Panc1 (cell line): ENCODE data around the gene SNTG2. TPM values are rescaled to one million over a fixed set of nuclear protein-coding genes. Genes with fewer than 3 reads are reported as not detected.

Experiments
- ATAC-seq: fragments of 200-7000 bp; cut with Tn5 transposase; 2 replicates; pipeline ENCODE4 v1.9.1; 2020; ENCODE audit warnings: mild to moderate bottlenecking, moderate library complexity
- BruUV-seq: library from RNA; stranded (reverse); fragments of 400-500 nt; replicated peaks from 2 replicates; lab custom pipeline; 2021; lab: Mats Ljungman, UMichigan
- CTCF ChIA-PET: fragments of 300-600 bp; sonication (Branson Sonifier 250); formaldehyde crosslinking; loops from one replicate; lab custom pipeline; 2022; ENCODE audit warnings: antibody characterized with exemption; lab: Charles Lee
- POLR2A ChIA-PET: fragments of 300-600 bp; sonication (Branson Sonifier 250); formaldehyde crosslinking; loops from one replicate; lab custom pipeline; 2022; ENCODE audit warnings: antibody characterized with exemption; lab: Charles Lee
- DNase-seq: peaks from one replicate; pipeline ENCODE4 v3.0.0-alpha.2; 2010; ENCODE audit warnings: low read depth, low spot score
- H3K27ac ChIP-seq: 2 replicates; pipeline ENCODE4 v1.5.1; 2011; ENCODE audit warnings: mild to moderate bottlenecking, low read length, inconsistent platforms
- H3K27me3 ChIP-seq: fragments of 200-500 bp; sonication (Bioruptor generic); 2 replicates; pipeline ENCODE4 v1.6.0; 2014; ENCODE audit warnings: low read length, inconsistent platforms; ENCODE audit not compliant: control insufficient read depth, insufficient read depth
- H3K36me3 ChIP-seq: fragments of 200-500 bp; sonication (Bioruptor generic); 2 replicates; pipeline ENCODE4 v1.5.1; 2014; ENCODE audit warnings: inconsistent platforms, mild to moderate bottlenecking, low read length, moderate library complexity; ENCODE audit not compliant: control insufficient read depth, insufficient read depth
- H3K4me1 ChIP-seq: 2 replicates; pipeline ENCODE4 v1.5.1; 2011; ENCODE audit warnings: inconsistent platforms, mild to moderate bottlenecking, low read length, moderate library complexity; ENCODE audit not compliant: control insufficient read depth, insufficient read depth
- H3K4me3 ChIP-seq, 2 experiments: 2 replicates each; pipeline ENCODE4 v1.5.1; 2011 to 2012; ENCODE audit warnings: low read depth in 2 of 2, low read length in 2 of 2, mild to moderate bottlenecking in 2 of 2, inconsistent platforms in 1 of 2, moderate library complexity in 1 of 2
- H3K9me3 ChIP-seq: fragments of 200-500 bp; sonication (Bioruptor generic); 2 replicates; pipeline ENCODE4 v1.5.1; 2014; ENCODE audit warnings: low read depth, mild to moderate bottlenecking, inconsistent platforms, low read length, moderate library complexity; ENCODE audit not compliant: control insufficient read depth, insufficient read depth
- CTCF ChIP-seq: fragments of 450-650 bp; IDR thresholded peaks from 2 replicates; pipeline ENCODE4 v1.5.1; 2017; ENCODE audit warnings: mild to moderate bottlenecking
- POLR2AphosphoS5 ChIP-seq: IDR thresholded peaks from 2 replicates; pipeline ENCODE4 v1.6.1; 2012; ENCODE audit warnings: mild to moderate bottlenecking, low read depth, low read length, moderate library complexity
- REST ChIP-seq, 2 experiments: IDR thresholded peaks; 2 replicates each; pipeline ENCODE4 v1.6.1; 2011 to 2012; ENCODE audit warnings: low read depth in 2 of 2, control low read depth in 1 of 2, low read length in 1 of 2, mild to moderate bottlenecking in 1 of 2, moderate library complexity in 1 of 2; ENCODE audit not compliant: insufficient read depth in 1 of 2
- SIN3A ChIP-seq: IDR thresholded peaks from 2 replicates; pipeline ENCODE4 v1.6.1; 2012; ENCODE audit warnings: low read depth, mild to moderate bottlenecking, low read length, moderate library complexity, borderline replicate concordance; ENCODE audit not compliant: insufficient read depth
- TCF7L2 ChIP-seq: IDR thresholded peaks from 2 replicates; pipeline ENCODE4 v1.6.1; 2011; ENCODE audit warnings: mild to moderate bottlenecking, low read depth, low read length, inconsistent platforms
- in situ Hi-C: cut with HindIII; loops from 2 replicates; pipeline ENCODE4 v1.10.0; 2016; ENCODE audit warnings: low sequenced_read_pairs, low pct_unique_long_range_greater_than_20kb
- intact Hi-C: fragments of 100-400 bp; cut with micrococcal nuclease; formaldehyde crosslinking; loops from one replicate; pipeline ENCODE4 v1.10.0; 2022; ENCODE audit not compliant: unreplicated experiment
- total RNA-seq: library from RNA; stranded (reverse); gene quantifications from one replicate; pipeline ENCODE4 v1.2.1, GENCODE V29; 2021; ENCODE audit not compliant: unreplicated experiment

The SNTG2 gene
- total RNA-seq, 1 experiment from 2014 or later = not detected

- H3K9me3 ChIP-seq = no peaks in the 10 kb centered on the region
- no peaks in the 10 kb centered on the region for H3K4me1 ChIP-seq
- H3K27ac ChIP-seq = no peak overlapping the region
- H3K36me3 ChIP-seq = no peaks in the 10 kb centered on the region
- H3K4me3 ChIP-seq = no peak overlapping the region
- intact Hi-C loops = no loop called here
- ATAC-seq = no peak
- DNase-seq = no peak
- CTCF ChIA-PET = no interaction called here
- TF ChIP-seq SIN3A = no peak
- no peak for TF ChIP-seq REST (IDR thresholded peaks at IDR 0.05; ENCODE audit: insufficient read depth in 1 of 2, low read depth in 2 of 2, low read length in 1 of 2)
- no peak for TF ChIP-seq CTCF
- TF ChIP-seq POLR2AphosphoS5 = no peak
- no peak for TF ChIP-seq TCF7L2
- in situ Hi-C loops = no loop called here
- BruUV-seq = no TSS peak
- POLR2A ChIA-PET = no interaction called here
- H3K27me3 ChIP-seq = no peaks in the 10 kb centered on the region; the same call in 1 of the 2 replicates
These were observed 294.5 kb downstream of the SNTG2 start for GRCh38 chr2:1245193-1245592.

- no TSS peak for BruUV-seq
- POLR2A ChIA-PET = no interaction called here
- no peaks in the 10 kb centered on the region for H3K9me3 ChIP-seq
- intact Hi-C loops (no loop called here), in situ Hi-C loops (no loop called here)
- no peak for ATAC-seq
- no peak for TF ChIP-seq REST (IDR thresholded peaks at IDR 0.05; ENCODE audit: insufficient read depth in 1 of 2, low read depth in 2 of 2, low read length in 1 of 2)
- TF ChIP-seq CTCF = peak; percentile 45
- no peak overlapping the region for H3K27ac ChIP-seq
- CTCF ChIA-PET = no interaction called here
- no peaks in the 10 kb centered on the region for H3K4me1 ChIP-seq
- H3K36me3 ChIP-seq = no peaks in the 10 kb centered on the region
- H3K27me3 ChIP-seq = no peaks in the 10 kb centered on the region; the same call in 1 of the 2 replicates
- DNase-seq = no peak
- H3K4me3 ChIP-seq = no peak overlapping the region
These were observed 295.6 kb downstream of the SNTG2 start for GRCh38 chr2:1246239-1246638.
